ENCODE data around the gene CLN5. TPM values are rescaled to one million over a fixed set of nuclear protein-coding genes. Genes with fewer than 3 reads are reported as not detected.

CLN5 gene
- total and polyA plus RNA-seq, 2 donors (not counting 3 experiments of a cell fraction or from before 2014, with no cell fraction given), result 16.5 to 22.7 TPM

DNA sequence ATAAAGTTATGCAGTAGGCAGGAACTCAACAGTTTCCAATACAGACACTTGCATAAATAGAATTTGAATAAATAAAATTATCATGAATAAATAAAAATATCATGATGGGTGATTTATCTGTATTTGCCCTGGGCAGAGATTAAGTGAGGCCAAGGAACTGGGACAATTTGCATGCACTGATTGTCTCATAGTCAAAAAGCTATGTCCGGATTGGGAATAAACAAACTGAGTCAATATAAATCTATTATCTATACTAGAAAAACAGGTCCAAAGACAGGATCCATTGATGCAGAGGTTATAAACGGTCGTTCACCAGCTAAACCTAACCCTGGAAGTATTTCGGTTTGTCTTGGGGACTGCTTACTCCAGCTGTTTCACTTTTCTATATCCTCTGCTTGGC lies 61.3 kb downstream of the CLN5 start:
- H3K27ac ChIP-seq (ENCODE audit: insufficient read depth, low read depth, low read length), result no peak overlapping the region
- DNase-seq (ENCODE audit: low read depth, low spot score) (no peak), FAIRE-seq (no peak)
- TF ChIP-seq, protein P1, sequence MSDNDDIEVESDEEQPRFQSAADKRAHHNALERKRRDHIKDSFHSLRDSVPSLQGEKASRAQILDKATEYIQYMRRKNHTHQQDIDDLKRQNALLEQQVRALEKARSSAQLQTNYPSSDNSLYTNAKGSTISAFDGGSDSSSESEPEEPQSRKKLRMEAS (IDR thresholded peaks at IDR 0.05; ENCODE audit: insufficient read depth, insufficient read length), result no peak
- TF ChIP-seq POLR2A (IDR thresholded peaks at IDR 0.05; ENCODE audit: low read depth, low read length), result no peak
- TF ChIP-seq MYC (IDR thresholded peaks at IDR 0.05; ENCODE audit: low read depth, low read length), result no peak
- TF ChIP-seq JUN (IDR thresholded peaks at IDR 0.05; ENCODE audit: borderline replicate concordance, insufficient read depth, insufficient read length, low read depth), result no peak
- TF ChIP-seq, protein P2, sequence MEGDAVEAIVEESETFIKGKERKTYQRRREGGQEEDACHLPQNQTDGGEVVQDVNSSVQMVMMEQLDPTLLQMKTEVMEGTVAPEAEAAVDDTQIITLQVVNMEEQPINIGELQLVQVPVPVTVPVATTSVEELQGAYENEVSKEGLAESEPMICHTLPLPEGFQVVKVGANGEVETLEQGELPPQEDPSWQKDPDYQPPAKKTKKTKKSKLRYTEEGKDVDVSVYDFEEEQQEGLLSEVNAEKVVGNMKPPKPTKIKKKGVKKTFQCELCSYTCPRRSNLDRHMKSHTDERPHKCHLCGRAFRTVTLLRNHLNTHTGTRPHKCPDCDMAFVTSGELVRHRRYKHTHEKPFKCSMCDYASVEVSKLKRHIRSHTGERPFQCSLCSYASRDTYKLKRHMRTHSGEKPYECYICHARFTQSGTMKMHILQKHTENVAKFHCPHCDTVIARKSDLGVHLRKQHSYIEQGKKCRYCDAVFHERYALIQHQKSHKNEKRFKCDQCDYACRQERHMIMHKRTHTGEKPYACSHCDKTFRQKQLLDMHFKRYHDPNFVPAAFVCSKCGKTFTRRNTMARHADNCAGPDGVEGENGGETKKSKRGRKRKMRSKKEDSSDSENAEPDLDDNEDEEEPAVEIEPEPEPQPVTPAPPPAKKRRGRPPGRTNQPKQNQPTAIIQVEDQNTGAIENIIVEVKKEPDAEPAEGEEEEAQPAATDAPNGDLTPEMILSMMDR (IDR thresholded peaks at IDR 0.05; ENCODE audit: extremely low read depth in 1 of 2, insufficient read depth in 1 of 2, low read depth in 1 of 2, low read length in 2 of 2), result no peak
- H4K20me1 ChIP-seq (replicated peaks; ENCODE audit: control insufficient read depth, extremely low read depth, insufficient read depth, low read length), result no peaks in the 10 kb centered on the region
- no peak overlapping the region for H3K4me2 ChIP-seq (ENCODE audit: insufficient read depth, low read length)
- H3K79me2 ChIP-seq (ENCODE audit: control insufficient read depth, insufficient read depth, low read length), result no peaks in the 10 kb centered on the region
- H3K9ac ChIP-seq (replicated peaks; ENCODE audit: extremely low read depth, insufficient read depth, low read length), result no peak overlapping the region
- no peaks in the 10 kb centered on the region for H3K9me1 ChIP-seq (replicated peaks; ENCODE audit: control insufficient read depth, extremely low read depth, insufficient read depth, low read length)
- no peak overlapping the region for H2AFZ ChIP-seq (ENCODE audit: low read depth, low read length)
- ChIA-PET POLR2A (no interaction called here), CTCF (no interaction called here)
- dilution Hi-C loops (cut with MboI; ENCODE audit: extremely low pct_ligation_motif_present, low sequenced_read_pairs) (no loop called here), intact Hi-C loops (cut with micrococcal nuclease) (no loop called here)
- no peaks in the 10 kb centered on the region for H3K27me3 ChIP-seq (ENCODE audit: control insufficient read depth in 2 of 2, insufficient read depth in 2 of 2, low read length in 2 of 2)
- no peaks in the 10 kb centered on the region for H3K9me3 ChIP-seq (replicated peaks; ENCODE audit: control insufficient read depth, insufficient read depth, low read length)
- no peaks in the 10 kb centered on the region for H3K4me1 ChIP-seq (ENCODE audit: control insufficient read depth, extremely low read depth, insufficient read depth, low read length)
- peaks cover 17 to 19% of the 10 kb centered on the region in 2 experiments for H3K36me3 ChIP-seq (ENCODE audit: control insufficient read depth in 2 of 2, extremely low read depth in 1 of 2, insufficient read depth in 2 of 2, low read length in 2 of 2)
- BruUV-seq (replicated peaks), result no TSS peak
- H3K4me3 ChIP-seq (replicated peaks in 1 of 3; ENCODE audit: insufficient read depth in 1 of 3, low read depth in 1 of 3, low read length in 3 of 3), result no peak overlapping the region

Other genes with a start within 250 kb of the CLN5 start
- gene KCTD12, start 105.7 kb upstream of the CLN5 start, total RNA-seq, result 90.8 and 116 TPM in 2 replicates
- 86.0 and 95.9 TPM in 2 replicates for gene KCTD12, start 105.7 kb upstream of the CLN5 start, polyA plus RNA-seq
- gene ACOD1, start 43.6 kb upstream of the CLN5 start, total RNA-seq, result not detected in 2 replicates
- gene ACOD1, start 43.6 kb upstream of the CLN5 start, polyA plus RNA-seq, result not detected in 2 replicates
- gene FBXL3, start 35.1 kb downstream of the CLN5 start, total RNA-seq, result 35.9 and 37.8 TPM in 2 replicates
- gene FBXL3, start 35.1 kb downstream of the CLN5 start, polyA plus RNA-seq, result 11.6 and 13.0 TPM in 2 replicates